ENCODE results near the gene NTRK1.

Gene NTRK1

GRCh38 chr1:156901966-156902915 is 41.6 kb downstream of the NTRK1 start:
- Mint-ChIP-seq H3K27me3 (peaks cover 21% of the 10 kb centered on the region), H3K4me1 (peaks cover 20% of the 10 kb centered on the region), H3K27ac (no peak overlapping the region), H3K9me3 (no peaks in the 10 kb centered on the region), H3K4me3 (no peak overlapping the region)
- DNase-seq (no peak), ATAC-seq (no peak)

DNA sequence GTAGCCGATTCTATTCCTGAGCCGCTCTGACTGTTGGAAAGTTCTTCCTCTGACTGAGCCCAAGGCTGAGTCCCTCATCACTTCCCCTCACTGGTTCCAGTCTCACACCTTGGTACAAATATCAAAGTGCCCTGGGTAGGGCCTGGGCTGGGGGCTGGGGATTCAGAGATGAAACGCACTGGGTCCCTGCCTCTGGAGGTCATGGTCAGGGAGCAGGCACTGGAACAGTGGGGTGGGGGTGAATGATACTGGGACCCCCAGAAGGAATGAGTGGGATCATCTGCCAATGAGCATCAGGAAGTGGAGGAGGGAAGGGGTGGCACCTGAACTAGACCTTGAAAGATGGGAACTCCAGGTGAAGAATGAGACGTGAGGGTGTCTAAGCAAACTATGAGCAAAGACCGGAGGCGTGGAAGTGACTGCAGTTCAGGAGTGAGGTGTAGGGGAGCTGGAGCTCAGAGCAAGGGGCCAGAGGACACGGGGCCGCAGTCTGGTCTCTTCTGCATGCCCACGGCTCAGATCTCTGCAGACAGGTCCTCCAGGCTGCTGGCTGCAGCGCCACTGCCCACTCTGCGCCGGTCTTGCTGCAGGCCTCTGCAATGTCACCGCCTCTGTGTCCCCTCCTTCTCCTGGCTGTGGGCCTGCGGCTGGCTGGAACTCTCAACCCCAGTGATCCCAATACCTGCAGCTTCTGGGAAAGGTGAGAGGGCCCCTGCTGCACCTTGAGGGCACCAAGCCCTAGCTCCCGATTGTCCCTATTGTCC is 42.8 kb downstream of the NTRK1 start:
- Mint-ChIP-seq H3K4me1 (peaks cover 13% of the 10 kb centered on the region), H3K4me3 (no peak overlapping the region), H3K27me3 (peaks cover 8% of the 10 kb centered on the region), H3K9me3 (no peaks in the 10 kb centered on the region), H3K27ac (no peak overlapping the region)
- DNase-seq = no peak
- ATAC-seq = no peak

- Mint-ChIP-seq H3K27me3 (no peaks in the 10 kb centered on the region), H3K27ac (no peak overlapping the region), H3K4me3 (no peak overlapping the region), H3K9me3 (no peaks in the 10 kb centered on the region), H3K4me1 (peaks cover 9% of the 10 kb centered on the region)
- no peak for DNase-seq
- ATAC-seq = no peak
These were observed 43.7 kb downstream of the NTRK1 start for GRCh38 chr1:156904187-156904959.

GRCh38 chr1:156905176-156905575 is 44.5 kb downstream of the NTRK1 start:
- H3K27me3 Mint-ChIP-seq = no peaks in the 10 kb centered on the region
- no peak overlapping the region for H3K27ac Mint-ChIP-seq
- no peak for DNase-seq
- H3K4me1 Mint-ChIP-seq = peaks cover 9% of the 10 kb centered on the region
- H3K4me3 Mint-ChIP-seq = no peak overlapping the region
- ATAC-seq = no peak
- no peaks in the 10 kb centered on the region for H3K9me3 Mint-ChIP-seq

DNA sequence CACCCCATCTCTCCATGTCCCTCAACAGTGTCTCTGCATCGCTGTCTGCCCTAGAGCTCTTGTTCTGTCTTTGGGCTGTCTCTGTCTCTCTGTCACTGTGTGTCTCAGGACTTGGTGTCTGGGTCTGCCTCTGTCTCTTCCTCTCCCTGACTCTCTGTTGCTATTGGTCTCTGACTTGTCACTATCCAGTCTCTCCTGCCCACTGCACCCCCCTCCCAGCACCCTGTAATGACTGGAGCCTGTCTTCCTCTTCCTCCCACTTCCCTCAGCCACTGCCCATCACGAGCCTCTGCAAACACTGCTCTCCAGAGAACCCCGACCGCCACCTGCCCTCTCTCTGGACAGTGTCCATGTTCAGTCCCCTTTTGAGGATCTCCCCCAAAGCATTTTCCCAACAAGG is 45.0 kb downstream of the NTRK1 start:
- no peak overlapping the region for H3K4me3 Mint-ChIP-seq
- DNase-seq (no peak), ATAC-seq (no peak)
- H3K9me3 Mint-ChIP-seq = no peaks in the 10 kb centered on the region
- peaks cover 3% of the 10 kb centered on the region for H3K27me3 Mint-ChIP-seq
- H3K27ac Mint-ChIP-seq = no peak overlapping the region
- H3K4me1 Mint-ChIP-seq = peaks cover 9% of the 10 kb centered on the region

DNA sequence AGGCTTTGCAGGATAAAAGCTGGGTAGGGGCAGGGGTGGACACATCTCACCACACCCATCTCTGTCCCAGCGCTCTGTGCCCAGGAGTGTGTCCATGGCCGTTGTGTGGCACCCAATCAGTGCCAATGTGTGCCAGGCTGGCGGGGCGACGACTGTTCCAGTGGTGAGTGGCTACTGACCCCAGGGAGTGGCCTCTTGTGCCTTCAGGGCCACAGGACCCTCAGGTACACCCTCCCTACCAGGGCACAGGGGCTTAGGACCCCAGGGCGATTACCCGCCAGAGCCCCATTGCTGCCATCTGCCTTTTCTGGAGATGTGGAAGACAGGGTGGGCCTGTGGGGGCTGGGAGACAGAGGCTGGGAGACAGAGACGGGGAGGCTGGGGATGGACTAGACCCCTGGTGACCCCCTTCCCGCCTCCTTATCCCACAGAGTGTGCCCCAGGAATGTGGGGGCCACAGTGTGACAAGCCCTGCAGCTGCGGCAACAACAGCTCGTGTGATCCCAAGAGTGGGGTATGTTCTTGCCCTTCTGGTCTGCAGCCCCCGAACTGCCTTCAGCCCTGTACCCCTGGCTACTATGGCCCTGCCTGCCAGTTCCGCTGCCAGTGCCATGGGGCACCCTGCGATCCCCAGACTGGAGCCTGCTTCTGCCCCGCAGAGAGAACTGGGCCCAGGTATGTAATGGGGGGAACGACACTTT is 45.7 kb downstream of the NTRK1 start:
- Mint-ChIP-seq H3K27me3 (peaks cover 10% of the 10 kb centered on the region), H3K9me3 (no peaks in the 10 kb centered on the region), H3K4me1 (peaks cover 9% of the 10 kb centered on the region), H3K27ac (no peak overlapping the region), H3K4me3 (no peak overlapping the region)
- DNase-seq (no peak), ATAC-seq (no peak)

GRCh38 chr1:156908541-156908940 is 47.9 kb downstream of the NTRK1 start:
- Mint-ChIP-seq H3K4me3 (no peak overlapping the region), H3K4me1 (peaks cover 9% of the 10 kb centered on the region), H3K27ac (no peak overlapping the region), H3K9me3 (no peaks in the 10 kb centered on the region), H3K27me3 (peaks cover 24% of the 10 kb centered on the region)
- peak; percentile 8 for ATAC-seq
- DNase-seq = no peak

- Mint-ChIP-seq H3K4me1 (peaks cover 9% of the 10 kb centered on the region), H3K27me3 (peaks cover 28% of the 10 kb centered on the region), H3K4me3 (no peak overlapping the region), H3K9me3 (no peaks in the 10 kb centered on the region), H3K27ac (no peak overlapping the region)
- ATAC-seq = no peak
- DNase-seq = no peak
These were observed 48.3 kb downstream of the NTRK1 start for GRCh38 chr1:156908955-156909354.

GRCh38 chr1:156909671-156910070 is 49.0 kb downstream of the NTRK1 start:
- H3K4me3 Mint-ChIP-seq = no peak overlapping the region
- H3K9me3 Mint-ChIP-seq = no peaks in the 10 kb centered on the region
- H3K4me1 Mint-ChIP-seq = peaks cover 9% of the 10 kb centered on the region
- ATAC-seq (no peak), DNase-seq (no peak)
- H3K27me3 Mint-ChIP-seq = peaks cover 35% of the 10 kb centered on the region
- H3K27ac Mint-ChIP-seq = no peak overlapping the region

DNA sequence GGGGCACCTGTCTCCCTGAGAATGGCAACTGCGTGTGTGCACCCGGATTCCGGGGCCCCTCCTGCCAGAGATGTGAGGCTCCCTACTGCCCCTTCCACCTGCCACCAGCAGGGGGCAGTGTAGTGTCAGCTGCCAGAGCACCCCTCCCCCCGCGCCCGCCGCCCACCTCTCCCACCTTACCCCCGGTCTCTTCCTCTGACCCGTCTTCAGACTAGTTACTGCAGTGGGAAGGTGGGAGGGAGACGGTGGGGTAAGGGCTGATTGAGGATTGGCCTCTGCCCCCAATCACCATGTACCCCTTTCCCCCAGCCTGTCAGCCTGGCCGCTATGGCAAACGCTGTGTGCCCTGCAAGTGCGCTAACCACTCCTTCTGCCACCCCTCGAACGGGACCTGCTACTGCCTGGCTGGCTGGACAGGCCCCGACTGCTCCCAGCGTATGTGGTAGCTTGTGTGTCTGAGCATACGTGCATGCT is 49.7 kb downstream of the NTRK1 start:
- DNase-seq (peak; percentile 60 to 65), ATAC-seq (peak; percentile 49)
- Mint-ChIP-seq H3K4me1 (peaks cover 9% of the 10 kb centered on the region), H3K4me3 (no peak overlapping the region), H3K9me3 (no peaks in the 10 kb centered on the region), H3K27ac (no peak overlapping the region), H3K27me3 (peaks cover 42% of the 10 kb centered on the region)

- Mint-ChIP-seq H3K27me3 (peaks cover 56% of the 10 kb centered on the region), H3K27ac (no peak overlapping the region), H3K4me3 (no peak overlapping the region), H3K9me3 (no peaks in the 10 kb centered on the region), H3K4me1 (peaks cover 9% of the 10 kb centered on the region)
- DNase-seq = no peak
- ATAC-seq = no peak
These were observed 51.1 kb downstream of the NTRK1 start for GRCh38 chr1:156911577-156912298.

GRCh38 chr1:156912310-156912709 is 51.6 kb downstream of the NTRK1 start:
- peaks cover 3% of the 10 kb centered on the region for H3K4me1 Mint-ChIP-seq
- no peak for DNase-seq

GRCh38 chr1:156912861-156913808 is 52.5 kb downstream of the NTRK1 start:
- Mint-ChIP-seq H3K4me1 (no peaks in the 10 kb centered on the region), H3K27me3 (peaks cover 56% of the 10 kb centered on the region)

More at GRCh38 chr1:156912310-156912709, 51.6 kb downstream of the NTRK1 start:
- Mint-ChIP-seq H3K4me3 (no peak overlapping the region), H3K9me3 (no peaks in the 10 kb centered on the region), H3K27ac (no peak overlapping the region), H3K27me3 (peaks cover 56% of the 10 kb centered on the region)
- no peak for ATAC-seq

More at GRCh38 chr1:156912861-156913808, 52.5 kb downstream of the NTRK1 start:
- DNase-seq (no peak), ATAC-seq (peak; percentile 27)
- Mint-ChIP-seq H3K4me3 (no peak overlapping the region), H3K9me3 (no peaks in the 10 kb centered on the region), H3K27ac (peak overlapping the region in 1 of 2 donors; percentile 84)

Measured in stimulated activated naive CD8-positive, alpha-beta T cell treated with anti-CD3 and anti-CD28 coated beads, Interleukin-15, amount 100 ng/mL, for 72 hours (primary cell).